Stimulated activated CD8-positive, alpha-beta memory T cell treated with anti-CD3 and anti-CD28 coated beads, Interleukin-2, amount 100 ng/mL, for 1 hour (primary cell): ENCODE measurements around the gene CCL17.
A peak's percentile ranks its signal among the peaks of the same experiment; 100 is the strongest.
"Not testable (repeated sequence)": the region's sequence is repeated elsewhere in the genome, so short reads cannot be mapped to it uniquely, and the experiment has no call there.

Experiments used
- DNase-seq, 2 donors: peaks; one replicate each; pipeline ENCODE4 v3.0.0-alpha.2; 2020; ENCODE audit warnings: low read depth in 2 of 2

CCL17 gene

GRCh38 chr16:57432505-57432904 is 27.9 kb downstream of the CCL17 start:
- DNase-seq, result no peak

- no peak for DNase-seq
These were observed 28.4 kb downstream of the CCL17 start for GRCh38 chr16:57432989-57433388.

GRCh38 chr16:57434003-57434402 is 29.4 kb downstream of the CCL17 start:
- no peak for DNase-seq

- no peak for DNase-seq
These were observed 31.3 kb downstream of the CCL17 start for GRCh38 chr16:57435838-57436237.

GRCh38 chr16:57439947-57440346 is 35.4 kb downstream of the CCL17 start:
- not testable (repeated sequence) for DNase-seq

- not testable (repeated sequence) for DNase-seq
These were observed 36.0 kb downstream of the CCL17 start for GRCh38 chr16:57440551-57440950.

- no peak for DNase-seq
These were observed 40.1 kb downstream of the CCL17 start for GRCh38 chr16:57444711-57445110.

GRCh38 chr16:57445510-57445909 is 40.9 kb downstream of the CCL17 start:
- DNase-seq, result no peak

GRCh38 chr16:57446531-57447185 is 42.1 kb downstream of the CCL17 start:
- DNase-seq, result no peak

- DNase-seq, result peak; percentile 84 to 87
These were observed 42.8 kb downstream of the CCL17 start, which contains the start of the genes CIAPIN1 and COQ9 for GRCh38 chr16:57447186-57447962. Gene CIAPIN1, minus strand, starts transcription at chr16:57447385. Its CDS starts 6,457 bp downstream, at chr16:57440928. Gene COQ9, plus strand, starts transcription at chr16:57447479. Its CDS starts 27 bp downstream, at chr16:57447506.

GRCh38 chr16:57452021-57452420 is 47.5 kb downstream of the CCL17 start:
- DNase-seq, result no peak

GRCh38 chr16:57462209-57462977 is 57.8 kb downstream of the CCL17 start, which contains the start of gene POLR2C:
Gene POLR2C, plus strand, starts transcription at chr16:57462679. Its CDS starts 46 bp downstream, at chr16:57462725.
- DNase-seq, result peak; percentile 85 to 91

- DNase-seq, result no peak
These were observed 58.4 kb downstream of the CCL17 start for GRCh38 chr16:57462978-57463362.

- no peak for DNase-seq
These were observed 60.0 kb downstream of the CCL17 start for GRCh38 chr16:57464523-57464922.
